Activated naive CD4-positive, alpha-beta T cell (primary cell): ENCODE data around the gene THAP2.
"Not testable (repeated sequence)": the region's sequence is repeated elsewhere in the genome, so short reads cannot be mapped to it uniquely, and the experiment has no call there.

ENCODE experiments used
- DNase-seq, 4 experiments: peaks; one replicate each; lab custom pipeline; 2025; lab: John Stamatoyannopoulos, UW

THAP2 gene

GRCh38 chr12:71662849-71663560, 1.1 kb upstream of the THAP2 start:
- DNase-seq = peak; percentile 60 to 66 (median 62)

- DNase-seq = peak in 3 of 4 experiments; percentile 55 to 67 (median 62)
Observed at GRCh38 chr12:71664411-71665089, 449 bp downstream of the THAP2 start.

DNA sequence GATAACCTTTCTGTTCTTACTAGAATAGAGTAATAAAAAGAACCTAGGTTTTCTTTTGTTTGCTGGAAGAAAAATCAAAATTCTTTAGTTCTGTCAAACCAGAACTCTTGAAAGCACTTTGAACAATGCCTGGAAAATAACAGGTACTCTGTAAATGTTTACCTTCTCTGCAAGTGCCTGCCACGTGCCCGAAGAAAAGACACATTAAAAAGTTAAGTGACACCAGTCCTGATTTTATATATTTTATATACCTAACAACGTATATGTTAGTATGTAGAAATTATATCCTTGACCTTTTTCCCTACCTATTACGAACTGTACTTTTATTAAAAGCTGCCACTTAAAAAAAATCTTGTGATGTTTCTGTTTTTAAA, 976 bp downstream of the THAP2 start:
- no peak for DNase-seq

DNA sequence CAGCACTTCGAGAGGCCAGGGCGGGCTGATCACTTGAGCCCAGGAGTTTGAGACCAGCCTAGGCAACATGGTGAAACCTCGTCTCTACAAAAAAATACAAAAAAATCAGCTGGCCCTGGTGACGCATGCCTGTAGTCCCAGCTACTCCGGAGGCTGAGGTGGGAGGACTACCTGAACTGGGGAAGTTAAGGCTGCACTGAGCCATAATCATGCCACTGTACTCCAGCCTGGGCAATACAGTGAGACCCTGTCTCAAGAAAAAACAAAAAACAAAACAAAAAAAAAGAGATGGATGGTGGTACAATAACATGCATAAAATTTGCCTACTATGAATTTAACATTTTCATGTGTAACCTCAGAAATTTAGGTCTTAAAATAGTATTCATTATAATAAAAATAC, 2.2 kb downstream of the THAP2 start:
- DNase-seq = no peak

DNA sequence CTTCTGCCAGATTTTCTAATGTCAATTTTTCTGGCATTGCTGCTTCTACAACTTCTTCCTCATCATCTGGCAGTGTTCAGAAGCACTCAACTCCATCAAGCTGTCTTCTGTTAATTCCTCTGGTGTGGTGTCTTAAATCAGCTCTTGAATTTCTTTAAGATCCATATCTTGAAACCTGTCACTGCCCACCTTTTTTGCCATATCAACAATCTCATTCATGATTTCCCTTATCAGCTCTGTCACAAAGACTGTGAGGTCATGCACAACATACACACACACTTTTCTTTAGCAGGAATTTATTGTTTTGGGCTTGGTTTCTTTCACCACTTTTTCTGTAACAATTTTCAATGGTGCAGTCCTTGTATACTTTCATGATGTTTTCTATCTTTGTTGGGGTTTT, 7.2 kb downstream of the THAP2 start:
- DNase-seq = no peak

- no peak for DNase-seq
Observed at GRCh38 chr12:71671816-71672215, 7.7 kb downstream of the THAP2 start.

DNA sequence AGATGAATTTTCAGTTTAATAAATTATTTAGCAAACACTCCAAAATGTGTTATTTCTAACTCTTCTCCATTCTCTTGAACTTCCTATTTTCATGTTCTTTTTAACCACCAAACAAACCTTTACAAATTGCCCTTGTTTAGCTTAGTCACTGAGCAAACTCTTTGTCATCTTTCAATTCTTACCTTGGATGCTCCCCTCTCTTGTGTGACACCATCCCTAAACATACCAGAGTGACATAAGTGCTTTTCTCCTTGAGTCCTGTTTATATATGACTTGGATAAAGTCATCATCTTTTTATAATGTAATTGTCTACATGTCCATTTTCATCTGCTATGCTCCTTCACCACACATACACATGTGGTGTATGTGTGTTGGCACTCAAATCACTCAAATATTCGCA, 18.4 kb downstream of the THAP2 start:
- DNase-seq = no peak

DNA sequence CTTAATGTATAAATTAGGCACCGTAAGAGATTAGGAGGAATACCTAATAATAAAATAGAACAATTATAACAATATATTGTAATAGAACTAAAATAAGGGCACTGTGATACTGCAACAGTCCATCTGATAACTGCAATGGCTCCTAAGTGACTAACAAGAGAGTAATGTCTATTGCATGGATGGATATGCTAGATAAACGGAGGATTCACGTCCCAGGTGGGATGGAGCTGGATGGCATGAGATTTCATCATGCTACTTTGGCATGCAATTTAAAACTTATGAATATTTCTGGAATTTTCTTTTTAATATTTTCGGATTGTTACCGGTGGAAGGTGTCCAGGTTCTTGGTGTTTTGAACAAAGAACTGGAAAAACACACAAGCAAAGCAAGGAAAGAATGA, 19.5 kb downstream of the THAP2 start:
- DNase-seq = no peak

DNA sequence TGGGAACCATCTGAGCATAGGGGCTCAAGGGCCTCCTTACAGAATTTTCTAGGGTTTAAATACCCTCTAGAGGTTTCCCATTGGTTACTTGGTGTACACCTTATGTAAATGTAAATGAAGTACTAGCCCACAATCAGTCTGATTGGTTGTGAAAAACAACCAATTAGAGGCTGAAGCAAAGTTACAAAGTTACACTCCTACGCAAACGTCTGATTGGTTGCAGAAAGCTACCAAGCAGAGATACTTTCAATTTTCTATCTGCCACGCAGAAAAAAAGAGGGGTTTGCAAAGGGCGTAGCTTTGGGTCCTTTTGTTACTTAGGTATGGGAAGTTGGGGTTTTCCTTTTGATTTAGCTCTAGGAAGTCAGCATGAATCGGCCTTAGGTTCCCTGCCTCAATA, 20.0 kb downstream of the THAP2 start:
- no peak for DNase-seq

- peak in 1 of 4 experiments; percentile 9 for DNase-seq
Observed at GRCh38 chr12:71685312-71685906, 21.3 kb downstream of the THAP2 start.

DNA sequence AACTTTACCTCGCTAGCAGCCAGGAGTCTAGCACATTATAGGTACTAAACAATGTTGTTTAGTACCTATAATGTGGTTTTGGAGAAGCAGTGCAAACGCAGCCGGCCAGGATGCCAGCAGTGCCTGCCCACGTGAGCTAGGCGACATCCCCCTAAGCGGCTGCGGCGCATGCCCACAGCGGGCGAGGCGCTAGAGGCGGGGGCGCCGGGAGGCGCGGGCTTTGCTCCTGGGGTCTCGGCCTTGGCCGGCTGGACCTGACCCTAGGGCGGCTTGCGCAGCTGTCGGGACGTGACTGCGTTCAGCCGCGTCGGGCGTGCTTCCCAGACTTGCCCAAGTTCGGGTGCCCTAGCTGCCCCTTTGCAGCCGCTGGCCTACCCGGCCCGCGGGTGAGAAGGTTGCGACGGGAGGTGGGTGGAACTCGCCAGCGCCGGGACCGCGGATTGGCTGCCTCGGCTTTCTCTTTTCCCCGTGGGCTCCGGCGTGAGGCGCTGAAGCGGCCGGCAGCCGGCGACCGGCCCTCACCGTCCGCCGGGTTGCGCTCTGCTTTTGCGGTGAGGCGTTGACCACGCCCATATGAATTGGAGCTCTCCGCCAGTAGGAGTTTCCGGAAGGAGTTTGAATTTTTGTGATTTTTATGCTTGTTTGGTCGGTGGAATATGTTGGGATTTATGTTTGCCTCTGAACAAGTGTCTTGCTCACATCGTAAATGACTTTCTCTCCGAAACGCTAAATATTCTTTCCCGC, 22.0 kb downstream of the THAP2 start, which contains the start of gene TMEM19:
TSS of gene TMEM19 (plus strand) at position 169 of the 744 bp plus-strand sequence. CDS start 599 bp downstream, outside the sequence.
- peak; percentile 58 to 80 (median 76) for DNase-seq

DNA sequence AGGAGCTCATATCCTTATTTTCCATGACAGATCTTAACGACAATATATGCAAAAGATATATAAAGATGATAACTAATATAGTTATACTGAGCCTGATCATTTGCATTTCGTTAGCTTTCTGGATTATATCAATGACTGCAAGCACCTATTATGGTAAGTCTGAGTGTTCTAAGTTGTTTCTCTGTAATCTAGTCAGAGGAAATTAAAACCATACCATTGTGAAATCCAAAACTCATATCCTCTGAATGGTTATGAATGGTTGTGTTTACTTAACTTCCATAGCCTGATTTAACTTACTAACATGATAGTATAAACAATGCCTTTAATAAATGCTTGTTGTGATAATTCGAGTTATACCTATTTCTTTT, 22.5 kb downstream of the THAP2 start:
- no peak for DNase-seq

DNA sequence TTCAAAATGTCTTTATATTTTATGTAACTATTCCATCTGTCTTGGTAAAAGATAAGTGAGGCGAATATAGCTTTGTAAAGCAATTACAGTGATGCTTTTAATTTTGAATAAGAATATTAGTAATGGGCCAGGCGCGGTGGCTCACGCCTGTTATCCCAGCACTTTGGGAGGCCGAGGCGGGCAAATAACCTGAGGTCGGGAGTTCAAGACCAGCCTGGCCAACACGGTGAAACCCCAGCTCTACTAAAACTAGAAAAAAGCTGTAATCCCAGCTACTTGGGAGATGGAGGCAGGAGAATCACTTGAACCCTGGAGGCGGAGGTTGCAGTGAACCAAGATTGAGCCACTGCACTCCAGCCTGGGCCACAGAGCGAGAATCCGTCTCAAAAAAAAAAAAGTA, 23.1 kb downstream of the THAP2 start:
- DNase-seq = not testable (repeated sequence)

DNA sequence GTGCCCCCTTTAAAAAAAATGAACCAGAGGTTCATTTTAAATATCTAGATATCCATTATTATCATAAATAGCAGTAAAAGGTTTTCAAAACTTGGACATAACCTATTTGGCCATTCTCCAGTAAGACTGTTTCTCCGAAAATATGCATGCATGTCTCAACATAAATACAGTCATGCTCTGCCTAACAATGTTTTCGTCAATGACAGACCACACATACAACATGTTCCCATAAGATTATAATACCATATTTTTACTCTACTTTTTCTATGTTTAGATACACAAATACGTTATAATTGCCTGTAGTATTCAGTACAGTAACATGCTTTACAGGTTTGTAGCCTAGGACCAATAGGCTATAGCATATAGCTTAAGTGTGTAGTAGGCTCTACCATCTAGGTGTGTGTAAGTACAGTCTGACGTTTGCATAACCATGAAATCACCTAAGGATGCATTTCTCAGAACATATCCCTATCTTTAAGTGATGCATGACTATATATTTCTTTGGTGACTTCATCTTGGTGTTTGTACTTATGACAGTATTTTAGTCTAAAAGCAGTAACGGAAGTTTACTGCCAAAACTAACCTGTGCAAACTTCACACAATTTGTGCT, 25.0 kb downstream of the THAP2 start:
- no peak for DNase-seq

DNA sequence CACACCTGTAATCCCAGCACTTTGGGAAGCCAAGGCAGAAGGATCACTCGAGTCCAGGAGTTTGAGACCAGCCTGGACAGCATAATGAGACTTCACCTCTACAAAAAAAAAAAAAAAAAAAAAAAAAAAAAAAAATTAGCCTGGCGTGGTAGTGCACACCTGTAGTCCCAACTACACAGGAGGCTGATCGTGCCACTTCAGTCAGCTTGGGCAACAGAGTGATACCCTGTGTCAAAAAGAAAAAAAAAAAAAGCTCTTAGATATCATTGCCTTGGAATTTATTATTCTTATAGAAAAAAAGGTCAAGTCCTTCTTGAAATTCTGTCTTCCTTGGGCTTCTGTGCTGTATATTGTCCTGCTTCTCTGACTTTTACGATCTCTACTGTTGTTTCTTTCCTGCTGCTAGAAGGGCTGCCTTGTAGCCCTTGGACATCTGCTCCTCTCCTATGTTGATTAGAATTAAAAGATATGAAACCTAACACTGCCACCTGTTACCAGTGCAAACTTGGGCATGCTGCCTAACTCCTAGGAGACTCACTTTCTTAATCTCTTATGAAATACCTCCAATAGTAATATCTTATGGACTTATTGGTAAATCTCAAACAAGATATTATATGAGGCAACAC, 27.5 kb downstream of the THAP2 start:
- DNase-seq = no peak

GRCh38 chr12:71693126-71693525, 29.0 kb downstream of the THAP2 start:
- no peak for DNase-seq

- not testable (repeated sequence) for DNase-seq
Observed at GRCh38 chr12:71693651-71694050, 29.6 kb downstream of the THAP2 start.

GRCh38 chr12:71694099-71694820, 30.2 kb downstream of the THAP2 start:
- DNase-seq = no peak

DNA sequence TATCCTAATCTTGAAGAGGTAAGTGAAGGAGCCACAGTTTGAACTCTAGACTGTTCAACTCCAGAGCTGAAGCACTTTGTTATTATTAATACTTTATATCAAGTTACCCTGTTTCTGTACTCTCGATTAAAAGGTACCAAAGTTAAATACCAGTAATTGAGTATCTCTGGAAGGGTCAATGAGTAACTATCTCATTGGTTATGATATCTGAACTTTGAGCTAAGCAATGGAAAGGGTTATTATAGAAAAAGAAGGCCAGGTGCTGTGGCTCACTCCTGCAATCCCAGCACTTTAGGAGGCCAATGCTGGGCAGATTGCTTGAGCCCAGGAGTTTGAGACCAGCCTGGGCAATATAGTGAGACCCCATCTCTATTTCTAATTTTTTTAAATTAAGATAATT, 31.7 kb downstream of the THAP2 start:
- DNase-seq = no peak

- not testable (repeated sequence) for DNase-seq
Observed at GRCh38 chr12:71702181-71702580, 38.1 kb downstream of the THAP2 start.

DNA sequence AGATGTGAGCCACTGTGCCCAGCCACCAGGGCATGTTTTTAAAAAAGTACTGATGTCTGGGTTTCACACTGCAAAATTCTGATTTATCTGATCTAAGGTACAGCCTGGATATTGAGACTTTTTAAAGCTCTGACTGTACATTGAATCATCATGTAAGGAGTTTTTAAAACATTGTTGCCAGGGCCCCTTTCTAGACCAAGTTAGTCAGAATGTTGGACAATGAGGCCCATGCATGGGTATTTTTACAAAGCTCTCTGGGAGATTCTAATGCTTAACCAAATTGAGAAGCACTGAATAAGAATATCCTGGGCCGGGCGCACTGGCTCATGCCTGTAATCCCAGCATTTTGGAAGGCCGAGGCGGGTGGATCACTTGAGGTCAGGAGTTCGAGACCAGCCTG, 38.5 kb downstream of the THAP2 start:
- no peak for DNase-seq
